T-helper 22 cell (primary cell): ENCODE measurements around the gene TRIM26.
"Not testable (repeated sequence)": the region's sequence is repeated elsewhere in the genome, so short reads cannot be mapped to it uniquely, and the experiment has no call there.

Source experiments
- DNase-seq: peaks from one replicate; pipeline ENCODE4 v3.0.0-alpha.2; 2020; ENCODE audit warnings: low read depth

TRIM26 gene

DNA sequence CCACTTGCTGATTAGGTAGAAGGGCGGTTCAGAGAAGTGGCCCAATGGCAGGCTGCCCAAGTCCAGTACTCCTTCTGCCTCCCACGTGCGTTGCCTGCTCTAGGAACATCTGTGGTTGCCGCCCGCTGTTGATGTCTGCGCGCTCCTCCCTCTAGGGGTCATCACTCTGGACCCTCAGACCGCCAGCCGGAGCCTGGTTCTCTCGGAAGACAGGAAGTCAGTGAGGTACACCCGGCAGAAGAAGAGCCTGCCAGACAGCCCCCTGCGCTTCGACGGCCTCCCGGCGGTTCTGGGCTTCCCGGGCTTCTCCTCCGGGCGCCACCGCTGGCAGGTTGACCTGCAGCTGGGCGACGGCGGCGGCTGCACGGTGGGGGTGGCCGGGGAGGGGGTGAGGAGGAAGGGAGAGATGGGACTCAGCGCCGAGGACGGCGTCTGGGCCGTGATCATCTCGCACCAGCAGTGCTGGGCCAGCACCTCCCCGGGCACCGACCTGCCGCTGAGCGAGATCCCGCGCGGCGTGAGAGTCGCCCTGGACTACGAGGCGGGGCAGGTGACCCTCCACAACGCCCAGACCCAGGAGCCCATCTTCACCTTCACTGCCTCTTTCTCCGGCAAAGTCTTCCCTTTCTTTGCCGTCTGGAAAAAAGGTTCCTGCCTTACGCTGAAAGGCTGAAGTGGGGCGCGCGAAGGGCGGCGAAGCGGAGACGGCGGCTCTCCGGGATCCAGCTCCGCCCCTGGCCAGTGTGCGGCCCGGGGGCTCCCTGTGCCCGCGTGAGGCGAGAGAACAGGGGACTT, 41.3 kb downstream of the TRIM26 start:
- no peak for DNase-seq

DNA sequence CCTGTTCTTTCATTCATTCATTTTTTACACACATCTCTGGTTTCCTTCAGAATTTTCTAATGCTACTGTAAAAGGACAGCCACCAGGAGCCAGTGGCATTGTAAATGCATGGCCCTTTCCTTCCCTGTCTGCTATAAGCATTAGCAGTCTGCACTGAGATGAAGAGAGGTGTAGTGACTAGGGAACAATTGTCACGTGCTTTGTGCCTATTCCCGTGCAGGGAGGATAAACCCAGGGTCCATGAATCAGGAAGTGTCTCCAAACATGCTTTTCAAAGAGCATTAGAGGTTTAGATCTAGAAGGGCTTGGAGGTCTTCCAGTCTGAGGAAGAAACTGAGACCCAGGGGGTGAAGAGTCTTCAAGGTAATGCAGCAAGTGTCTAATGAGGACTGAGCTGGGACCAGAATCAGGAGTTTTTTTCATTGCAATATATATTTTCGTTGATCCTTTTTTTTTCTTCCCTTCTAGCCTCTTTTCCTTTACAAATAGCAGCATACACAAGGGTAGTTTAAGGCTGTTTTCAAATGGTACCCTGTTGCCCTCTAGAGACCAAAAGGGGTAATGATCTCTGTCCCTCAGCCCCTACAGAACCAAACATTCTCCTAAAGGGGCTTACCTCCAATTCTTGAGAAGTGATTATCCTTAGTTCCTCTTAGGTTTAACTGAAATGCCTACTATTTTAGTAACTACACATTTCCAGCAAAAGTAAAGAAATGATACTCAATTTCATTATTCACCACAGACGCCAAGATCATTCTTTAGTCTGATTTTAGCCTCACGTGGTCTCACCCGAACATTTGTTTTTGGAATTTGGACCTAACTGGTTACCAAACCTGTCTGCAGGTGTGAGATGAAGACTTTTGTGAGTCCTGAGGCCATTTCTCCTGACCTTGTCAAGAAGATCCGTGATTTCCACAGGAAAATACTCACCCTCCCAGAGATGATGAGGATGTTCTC, 43.3 kb downstream of the TRIM26 start:
- no peak for DNase-seq

DNA sequence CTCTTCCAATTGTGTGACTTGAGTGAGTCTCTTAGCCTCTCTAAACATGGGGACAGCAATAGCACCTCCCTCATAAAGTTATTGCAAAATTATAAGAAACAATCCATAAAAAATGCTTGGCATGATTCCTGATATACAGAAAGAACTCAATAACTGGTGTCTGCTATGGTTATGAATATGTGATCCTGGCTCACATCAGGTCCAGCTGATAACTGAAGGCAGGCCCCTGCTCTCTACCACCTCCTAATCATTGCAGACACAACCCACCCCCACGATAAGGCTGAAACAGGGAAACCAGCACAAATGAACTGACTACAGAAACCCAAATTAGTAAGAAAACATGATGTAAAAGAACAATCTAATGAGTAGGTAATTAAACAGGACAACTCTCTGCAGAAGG, 44.5 kb downstream of the TRIM26 start:
- no peak for DNase-seq

DNA sequence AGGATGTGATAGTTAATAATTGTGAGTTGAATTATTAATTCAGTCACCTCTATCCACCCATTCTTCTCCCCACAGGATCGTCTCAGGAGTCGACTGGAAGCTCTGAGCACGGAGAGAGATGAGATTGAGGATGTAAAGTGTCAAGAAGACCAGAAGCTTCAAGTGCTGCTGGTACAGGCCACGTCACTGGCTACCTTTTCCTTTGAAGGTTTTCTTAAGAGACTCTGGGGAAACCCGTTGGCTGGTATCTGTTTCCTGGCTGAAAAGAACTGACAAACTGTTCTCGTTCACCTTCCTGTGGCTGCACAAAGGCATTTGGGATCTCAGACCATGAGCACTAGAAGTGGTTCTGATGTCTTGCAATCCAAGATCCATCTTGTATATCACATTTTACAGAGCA, 46.1 kb downstream of the TRIM26 start:
- no peak for DNase-seq

DNA sequence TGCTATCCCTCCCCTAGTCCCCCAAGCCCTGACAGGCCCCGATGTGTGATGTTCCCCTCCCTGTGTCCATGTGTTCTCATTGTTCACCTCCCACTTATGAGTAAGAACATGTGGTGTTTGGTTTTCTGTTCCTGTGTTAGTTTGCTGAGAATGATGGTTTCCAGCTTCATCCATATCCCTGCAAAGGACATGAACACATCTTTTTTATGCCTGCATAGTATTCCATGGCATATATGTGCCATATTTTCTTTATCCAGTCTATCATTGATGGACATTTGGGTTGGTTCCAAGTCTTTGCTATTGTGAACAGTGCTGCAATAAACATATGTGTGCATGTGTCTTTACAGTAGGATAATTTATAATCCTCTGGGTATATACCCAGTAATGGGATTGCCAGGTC, 48.0 kb downstream of the TRIM26 start:
- not testable (repeated sequence) for DNase-seq

DNA sequence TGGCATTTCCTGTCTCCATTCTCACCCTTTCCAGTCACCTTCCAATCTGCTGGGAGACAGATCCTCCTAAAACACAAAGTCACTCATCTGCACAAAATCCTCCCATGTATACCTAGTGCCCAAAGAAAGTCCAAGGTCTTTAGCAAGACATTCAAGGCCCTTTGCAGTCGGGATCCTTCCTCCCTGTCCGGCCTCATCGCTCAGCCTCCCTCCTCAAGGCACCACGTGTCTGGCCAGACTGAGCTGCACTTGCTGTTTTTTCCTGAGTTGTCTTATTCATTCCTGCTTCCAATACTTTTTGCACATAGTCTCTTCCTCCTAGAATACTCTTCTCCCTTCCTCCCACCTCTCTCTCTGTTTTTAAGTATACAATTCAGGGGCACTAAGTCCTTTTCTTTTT, 48.5 kb downstream of the TRIM26 start:
- no peak for DNase-seq

DNA sequence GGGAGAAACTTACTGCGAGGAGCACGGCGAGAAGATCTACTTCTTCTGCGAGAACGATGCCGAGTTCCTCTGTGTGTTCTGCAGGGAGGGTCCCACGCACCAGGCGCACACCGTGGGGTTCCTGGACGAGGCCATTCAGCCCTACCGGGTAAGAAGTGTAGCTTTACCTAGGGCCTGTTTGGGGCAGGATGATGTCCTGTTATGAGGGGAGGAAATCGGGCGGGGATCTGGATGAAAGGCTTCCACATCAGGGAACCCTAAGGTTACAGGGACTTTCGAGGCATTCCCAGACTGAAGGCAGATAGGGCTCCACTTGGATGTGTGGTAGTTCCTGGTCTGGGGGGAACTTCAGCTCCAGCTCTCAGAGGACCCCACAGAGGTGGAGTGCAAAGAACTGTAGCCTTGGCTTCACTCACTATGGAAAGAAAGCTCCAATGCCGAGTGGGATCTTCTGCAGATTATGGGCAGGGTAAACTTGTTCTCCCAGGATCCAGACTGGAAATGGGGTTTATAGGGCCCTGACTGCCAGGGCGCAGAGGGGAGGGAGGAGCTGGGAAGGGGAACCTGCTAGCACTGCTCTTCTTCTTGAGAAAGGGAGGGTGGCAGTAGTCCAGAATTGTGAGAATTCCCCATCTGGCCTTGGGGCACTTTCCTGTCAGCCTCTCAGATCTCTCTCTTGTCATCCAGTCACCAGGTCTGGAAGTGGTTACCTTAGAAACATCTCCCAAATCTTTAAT, 49.1 kb downstream of the TRIM26 start:
- no peak for DNase-seq

DNA sequence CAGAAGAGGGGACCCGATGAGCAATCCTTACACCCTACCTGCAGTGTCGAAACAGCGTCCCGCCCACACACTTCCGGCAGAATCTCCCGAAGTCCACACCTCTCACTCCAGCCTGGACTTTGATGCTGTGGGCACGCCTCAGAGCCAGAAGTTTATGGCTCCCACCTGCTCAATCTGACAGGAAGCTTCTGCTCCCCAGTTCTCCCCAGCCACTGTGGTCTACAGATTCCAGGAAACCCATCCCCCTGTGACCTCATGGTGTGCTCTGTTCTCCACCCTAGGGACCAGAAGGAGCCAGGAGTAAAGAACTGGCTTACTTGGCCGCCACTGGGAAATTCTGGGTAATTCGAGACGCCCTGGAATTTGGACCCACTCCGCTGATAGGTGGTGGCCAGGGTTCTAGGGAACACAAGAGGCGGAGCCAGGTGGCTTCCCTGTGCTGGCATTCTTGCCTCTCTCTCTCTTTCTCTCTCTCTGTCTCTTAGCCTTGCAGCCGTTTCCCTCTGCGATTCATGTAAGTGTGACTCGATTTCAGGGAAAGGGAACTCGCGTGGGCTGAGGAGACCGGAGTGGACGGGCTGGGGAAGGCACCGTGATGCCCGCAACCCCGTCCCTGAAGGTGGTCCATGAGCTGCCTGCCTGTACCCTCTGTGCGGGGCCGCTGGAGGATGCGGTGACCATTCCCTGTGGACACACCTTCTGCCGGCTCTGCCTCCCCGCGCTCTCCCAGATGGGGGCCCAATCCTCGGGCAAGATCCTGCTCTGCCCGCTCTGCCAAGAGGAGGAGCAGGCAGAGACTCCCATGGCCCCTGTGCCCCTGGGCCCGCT, 49.9 kb downstream of the TRIM26 start, which contains the start of gene TRIM15:
TSS of gene TRIM15 (plus strand) at position 457 of the 828 bp plus-strand sequence. CDS start at position 596, 139 bp downstream.
- DNase-seq = no peak

DNA sequence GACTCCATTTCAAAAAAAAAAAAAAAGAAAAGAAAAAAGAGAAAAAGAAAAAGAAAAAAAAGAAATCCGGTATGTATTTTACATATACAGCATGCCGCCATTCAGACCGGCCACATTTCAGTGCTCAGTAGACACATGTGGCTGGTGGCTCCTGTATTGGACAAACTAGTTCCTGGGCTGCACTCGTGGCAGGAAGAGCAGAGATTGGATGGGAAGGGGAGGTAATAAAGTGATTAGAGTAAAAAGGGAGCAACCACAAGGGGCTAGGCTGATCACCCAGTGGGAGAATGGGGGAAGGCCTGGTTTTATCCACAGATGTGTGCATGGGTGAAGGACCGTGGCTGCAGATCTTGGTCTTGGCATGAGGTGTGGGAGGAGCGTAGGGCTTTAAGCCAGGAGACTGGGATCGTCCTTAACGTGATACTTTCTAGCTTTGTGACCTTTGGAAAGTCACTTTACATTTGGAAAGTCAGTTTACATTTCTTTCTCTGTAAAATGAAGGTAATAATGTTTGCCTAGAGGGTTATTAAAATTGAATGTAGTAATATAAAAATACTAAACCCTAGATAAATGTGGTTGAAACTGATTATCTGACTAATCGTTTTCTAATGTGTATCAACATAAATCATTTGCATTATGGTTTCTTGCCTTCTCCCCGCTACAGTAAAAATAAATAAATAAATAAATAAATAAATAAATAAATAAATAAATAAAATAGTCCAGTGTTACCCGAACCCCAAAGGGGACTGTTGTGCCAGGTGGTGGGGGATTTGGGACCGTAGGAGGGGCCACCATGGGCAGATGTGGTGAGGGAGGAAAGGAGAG, 50.7 kb downstream of the TRIM26 start:
- no peak for DNase-seq

DNA sequence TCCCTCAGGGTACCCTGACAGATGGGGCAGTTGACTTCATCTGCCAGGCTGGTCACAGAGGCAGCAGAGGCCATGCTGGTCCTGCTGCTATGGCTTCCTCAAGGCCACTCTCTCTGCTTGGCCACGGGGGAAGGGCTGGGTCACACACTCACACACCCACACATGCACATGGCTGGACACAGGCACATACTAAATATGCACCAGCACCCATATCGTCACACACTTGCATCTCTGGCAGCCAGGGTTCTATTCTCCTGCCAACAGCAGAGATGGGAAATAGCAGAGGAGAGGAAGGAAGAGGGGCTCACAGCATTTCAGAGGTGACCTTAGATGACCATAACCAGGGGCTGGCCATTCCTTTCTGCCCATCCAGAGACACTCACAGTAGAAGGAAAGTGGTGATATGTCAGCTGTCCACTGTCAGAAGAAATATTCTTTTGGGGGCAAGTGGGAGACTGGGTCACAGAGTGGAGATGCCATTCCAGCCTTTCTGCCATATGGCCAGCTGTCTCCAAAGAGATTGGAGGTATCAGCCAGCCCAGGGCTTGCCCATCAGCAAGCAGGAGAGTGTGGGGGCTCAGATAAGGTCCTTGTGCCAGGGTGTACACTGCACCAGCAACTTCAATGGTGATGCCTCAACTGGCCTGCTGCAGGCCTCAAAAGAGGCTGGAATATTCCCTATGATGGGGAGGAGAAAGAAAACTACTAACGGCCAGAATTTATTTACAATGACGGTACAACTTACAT, 52.2 kb downstream of the TRIM26 start, which contains the start of gene TRIM10:
TSS of gene TRIM10 (minus strand) at position 427 of the 747 bp plus-strand sequence. CDS start at position 74, 353 bp downstream.
- no peak for DNase-seq

DNA sequence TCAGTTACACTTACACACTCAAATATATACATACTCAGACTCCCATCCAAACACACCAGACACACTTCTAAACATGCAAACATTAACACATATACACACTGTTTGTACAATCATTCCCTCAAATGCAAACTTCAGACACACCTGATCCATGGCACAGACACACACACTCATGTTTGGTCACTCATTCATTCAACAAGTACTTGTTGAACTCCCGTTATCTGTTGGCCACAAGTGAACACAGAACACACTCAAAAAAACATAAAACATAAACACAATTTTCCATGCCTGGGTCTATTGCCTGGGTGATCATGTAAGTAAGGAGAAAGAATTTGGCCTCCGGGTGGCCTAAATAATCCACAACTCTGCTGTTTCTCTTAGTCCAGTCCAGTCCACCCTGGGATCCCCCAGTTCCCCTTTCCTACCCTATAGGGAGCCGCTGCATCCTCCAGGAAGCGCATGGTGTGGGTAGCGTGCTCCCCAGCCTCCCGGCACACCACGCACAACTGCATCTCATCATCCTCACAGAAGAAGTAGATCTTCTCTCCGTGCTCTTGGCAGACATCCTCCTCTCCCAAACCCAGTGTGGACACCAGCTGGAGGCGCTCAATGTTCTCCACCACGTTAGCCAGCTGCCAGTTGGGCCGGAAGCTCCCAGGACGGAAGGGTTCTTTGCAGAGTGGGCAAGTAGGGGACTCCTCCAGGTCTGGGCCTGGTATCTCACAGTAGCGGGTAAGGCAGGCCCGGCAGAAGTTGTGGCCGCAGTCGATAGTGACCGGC, 53.0 kb downstream of the TRIM26 start:
- no peak for DNase-seq

DNA sequence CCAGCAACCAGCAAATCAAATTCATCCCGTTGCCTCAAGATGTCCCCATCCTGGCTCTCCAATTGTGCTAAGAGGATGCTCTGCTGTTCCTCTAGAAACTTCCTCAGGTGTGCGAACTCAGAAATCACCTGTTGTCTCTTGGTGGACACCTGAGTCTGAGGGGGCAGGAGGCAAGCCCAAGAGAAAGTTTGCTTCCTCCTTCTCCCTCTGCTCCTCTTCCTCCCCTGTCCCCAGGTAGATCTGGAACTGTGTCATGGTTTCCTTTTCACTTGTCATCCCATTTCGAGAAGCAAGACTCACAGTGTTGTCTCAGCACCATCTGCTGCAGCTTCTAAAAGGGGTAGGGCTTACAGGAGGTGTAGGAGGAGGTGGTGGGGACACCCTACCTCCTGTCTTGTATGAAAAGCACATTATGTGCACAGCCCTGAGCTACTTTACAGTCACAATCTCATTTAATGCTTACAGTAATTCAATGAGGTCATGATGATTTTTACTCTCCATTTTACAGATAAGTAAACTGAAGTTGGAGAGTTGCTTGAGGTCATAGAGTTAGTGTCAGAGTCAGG, 54.6 kb downstream of the TRIM26 start:
- no peak for DNase-seq

DNA sequence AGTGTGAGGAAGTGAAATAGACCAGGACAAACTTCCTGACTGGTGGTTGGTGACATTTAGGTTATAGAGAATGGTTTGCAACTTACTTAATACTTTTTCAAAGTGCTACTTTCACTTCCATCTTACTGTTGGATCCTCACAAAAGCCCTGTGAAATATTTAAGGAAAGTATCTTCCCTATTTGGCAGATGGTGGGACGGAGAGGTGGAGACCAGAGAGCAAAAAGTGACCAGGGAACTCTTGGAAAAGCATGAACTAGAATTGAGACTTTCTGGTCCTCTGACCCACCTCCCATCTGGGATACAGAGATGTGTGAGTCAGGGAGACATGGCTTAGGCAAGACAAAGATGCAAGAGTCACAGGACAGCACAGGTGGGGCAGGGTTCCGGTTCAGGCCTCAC, 55.2 kb downstream of the TRIM26 start:
- no peak for DNase-seq

DNA sequence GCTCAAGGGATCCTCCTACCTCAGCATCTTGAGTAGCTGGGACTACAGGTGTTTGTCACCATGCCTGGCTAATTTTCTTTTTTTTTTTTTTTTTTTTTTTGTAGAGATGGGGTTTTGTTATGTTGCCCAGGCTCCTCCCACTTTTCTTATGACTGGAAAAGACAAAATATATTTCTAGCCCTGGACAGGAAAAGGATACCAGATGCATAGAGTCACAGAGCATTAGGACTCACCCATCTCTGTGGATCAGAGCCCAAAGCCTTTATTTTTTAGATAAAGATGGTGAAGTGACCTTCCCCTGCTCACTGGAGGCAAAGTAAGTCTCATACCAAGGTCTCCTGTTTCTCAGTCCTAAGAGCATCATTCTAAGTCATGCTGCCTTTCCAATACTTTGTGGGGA, 55.6 kb downstream of the TRIM26 start:
- DNase-seq = no peak

DNA sequence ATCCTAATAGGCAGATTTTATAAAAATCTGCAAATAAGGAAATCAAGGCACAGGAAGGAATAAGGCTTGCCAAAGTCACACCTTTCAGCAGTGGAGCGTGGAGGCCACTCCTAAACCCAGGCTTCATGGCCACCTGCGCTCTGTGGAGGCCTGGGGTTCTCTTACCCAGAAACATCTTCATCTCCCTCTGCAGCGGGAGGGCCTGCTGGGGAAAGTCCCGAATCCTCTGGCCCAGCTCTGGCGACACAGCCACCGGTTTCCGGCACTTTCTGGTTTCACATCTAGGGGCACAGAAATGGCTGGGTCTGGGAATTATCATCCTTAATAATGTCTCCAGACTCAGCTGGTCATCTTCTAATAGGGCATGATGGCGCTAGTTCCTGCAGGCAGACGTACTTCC, 56.4 kb downstream of the TRIM26 start:
- no peak for DNase-seq

DNA sequence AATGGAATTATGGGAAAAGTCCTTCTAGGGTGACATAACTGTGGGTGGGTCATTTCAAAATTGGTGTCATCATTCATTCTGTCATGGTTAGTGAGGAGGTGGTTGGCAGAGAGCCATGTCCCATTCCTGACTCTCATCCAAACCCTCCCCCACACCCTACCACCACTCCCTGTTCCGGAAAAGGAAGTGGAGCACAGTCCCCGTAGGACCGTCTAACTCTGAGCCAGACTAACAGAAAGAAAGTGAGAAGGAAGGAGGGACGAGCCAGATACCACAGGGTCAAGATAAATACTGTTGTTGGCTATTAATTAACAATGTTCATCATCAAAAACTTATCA, 57.0 kb downstream of the TRIM26 start:
- DNase-seq = no peak

DNA sequence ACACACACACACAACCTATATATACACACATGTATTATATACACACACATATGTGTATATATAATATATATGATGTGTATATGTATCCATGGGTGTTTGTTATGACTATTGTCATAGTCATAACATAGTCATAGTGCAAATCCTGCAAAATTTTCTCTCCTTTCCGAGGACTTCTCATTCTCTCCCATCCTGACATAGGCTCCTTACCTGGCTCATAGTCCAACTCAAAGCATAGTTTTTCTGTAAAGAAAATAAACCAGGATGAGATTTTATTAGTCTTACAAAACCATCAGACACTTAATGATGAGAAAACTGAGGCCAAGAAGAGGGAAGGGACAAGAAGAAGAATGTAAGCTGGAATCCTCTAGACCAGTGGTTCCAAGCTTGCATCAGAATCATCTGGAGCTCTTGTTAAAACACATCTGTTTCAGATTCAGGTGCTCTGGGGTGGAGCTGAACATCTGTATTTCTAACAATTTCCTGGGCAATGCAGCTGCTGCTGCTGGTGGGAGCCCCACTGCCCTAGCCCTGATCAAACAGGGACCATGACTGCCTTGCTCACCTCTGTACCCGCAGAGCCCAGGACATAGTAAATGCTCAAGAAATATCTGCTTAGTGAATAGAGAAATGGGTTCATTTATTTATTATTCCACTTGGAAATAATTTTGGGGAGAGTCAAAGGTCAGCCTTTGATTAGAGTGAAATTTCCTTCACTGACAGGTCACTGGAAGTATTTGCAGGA, 57.5 kb downstream of the TRIM26 start:
- no peak for DNase-seq
